Measurements from ENCODE around the gene NCLN.
A peak's percentile ranks its signal among the peaks of the same experiment; 100 is the strongest.
"Not testable (repeated sequence)": the region's sequence is repeated elsewhere in the genome, so short reads cannot be mapped to it uniquely, and the experiment has no call there.

The NCLN gene

GRCh38 chr19:3184847-3185460, 776 bp upstream of the NCLN start:
- DNase-seq, result peak; percentile 92

GRCh38 chr19:3186160-3186688, 494 bp downstream of the NCLN start:
- DNase-seq, result no peak

- DNase-seq, result no peak
Measured at GRCh38 chr19:3186891-3187661, 1.3 kb downstream of the NCLN start.

GRCh38 chr19:3187662-3188511, 2.2 kb downstream of the NCLN start:
- no peak for DNase-seq

GRCh38 chr19:3188627-3189596, 3.2 kb downstream of the NCLN start:
- DNase-seq, result no peak

- DNase-seq, result no peak
Measured at GRCh38 chr19:3189702-3190469, 4.2 kb downstream of the NCLN start.

- no peak for DNase-seq
Measured at GRCh38 chr19:3190470-3190770, 4.7 kb downstream of the NCLN start.

GRCh38 chr19:3190921-3191805, 5.4 kb downstream of the NCLN start:
- no peak for DNase-seq

- DNase-seq, result not testable (repeated sequence)
Measured at GRCh38 chr19:3191806-3192104, 6.0 kb downstream of the NCLN start.

GRCh38 chr19:3192228-3192635, 6.5 kb downstream of the NCLN start:
- no peak for DNase-seq

- DNase-seq, result no peak
Measured at GRCh38 chr19:3192684-3193083, 7.0 kb downstream of the NCLN start.

- DNase-seq, result no peak
Measured at GRCh38 chr19:3193256-3194105, 7.8 kb downstream of the NCLN start.

GRCh38 chr19:3194106-3195087, 8.7 kb downstream of the NCLN start:
- DNase-seq, result no peak

- DNase-seq, result no peak
Measured at GRCh38 chr19:3196064-3196932, 10.6 kb downstream of the NCLN start.

GRCh38 chr19:3196933-3197205, 11.1 kb downstream of the NCLN start:
- DNase-seq, result no peak

GRCh38 chr19:3198901-3199700, 13.4 kb downstream of the NCLN start:
- DNase-seq, result no peak
